GM21786 (cell line): Measurements from ENCODE around the gene PPFIA4.

ENCODE experiments used
- ATAC-seq: cut with Tn5 transposase; IDR thresholded peaks from one replicate; pipeline ENCODE4 v1.9.1; 2021; ENCODE audit not compliant: unreplicated experiment

Gene PPFIA4

DNA sequence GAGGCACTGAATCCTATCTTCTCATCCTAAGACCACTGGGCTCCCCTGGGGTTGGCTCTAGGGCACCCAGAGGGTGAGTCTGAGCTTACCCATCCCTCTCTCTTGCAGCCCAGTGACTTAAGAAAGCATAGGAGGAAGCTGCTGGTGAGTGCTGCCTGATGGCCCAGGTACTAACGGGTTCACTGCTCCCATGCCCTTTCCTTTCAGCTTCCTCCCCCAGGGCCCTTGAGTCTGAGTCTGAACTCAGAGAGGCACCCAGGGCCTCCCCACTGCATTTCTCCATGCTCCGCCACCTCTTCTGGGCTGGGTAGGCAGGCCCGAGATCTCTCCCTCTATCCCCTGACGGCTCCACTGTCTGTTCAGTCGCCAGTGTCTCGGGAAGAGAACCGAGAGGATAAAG, 29.7 kb downstream of the PPFIA4 start:
- ATAC-seq: no peak

DNA sequence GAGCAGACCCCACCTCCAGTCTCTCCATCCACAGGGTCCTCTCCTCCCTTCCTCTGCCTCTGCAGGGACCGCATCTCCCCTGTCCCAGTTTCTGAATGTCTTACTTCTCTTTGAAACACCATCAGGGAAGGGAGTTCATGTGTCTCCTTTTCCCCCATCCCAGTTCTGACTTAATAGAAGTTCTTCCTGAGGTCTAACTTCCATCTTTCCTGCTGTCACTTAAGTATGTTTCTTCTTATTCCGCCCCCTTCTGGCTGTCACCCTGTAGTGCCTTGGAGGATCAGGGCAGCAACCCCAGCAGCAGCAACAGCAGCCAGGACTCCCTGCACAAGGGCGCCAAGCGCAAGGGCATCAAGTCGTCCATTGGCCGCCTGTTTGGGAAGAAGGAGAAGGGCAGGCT, 30.2 kb downstream of the PPFIA4 start:
- ATAC-seq: no peak

DNA sequence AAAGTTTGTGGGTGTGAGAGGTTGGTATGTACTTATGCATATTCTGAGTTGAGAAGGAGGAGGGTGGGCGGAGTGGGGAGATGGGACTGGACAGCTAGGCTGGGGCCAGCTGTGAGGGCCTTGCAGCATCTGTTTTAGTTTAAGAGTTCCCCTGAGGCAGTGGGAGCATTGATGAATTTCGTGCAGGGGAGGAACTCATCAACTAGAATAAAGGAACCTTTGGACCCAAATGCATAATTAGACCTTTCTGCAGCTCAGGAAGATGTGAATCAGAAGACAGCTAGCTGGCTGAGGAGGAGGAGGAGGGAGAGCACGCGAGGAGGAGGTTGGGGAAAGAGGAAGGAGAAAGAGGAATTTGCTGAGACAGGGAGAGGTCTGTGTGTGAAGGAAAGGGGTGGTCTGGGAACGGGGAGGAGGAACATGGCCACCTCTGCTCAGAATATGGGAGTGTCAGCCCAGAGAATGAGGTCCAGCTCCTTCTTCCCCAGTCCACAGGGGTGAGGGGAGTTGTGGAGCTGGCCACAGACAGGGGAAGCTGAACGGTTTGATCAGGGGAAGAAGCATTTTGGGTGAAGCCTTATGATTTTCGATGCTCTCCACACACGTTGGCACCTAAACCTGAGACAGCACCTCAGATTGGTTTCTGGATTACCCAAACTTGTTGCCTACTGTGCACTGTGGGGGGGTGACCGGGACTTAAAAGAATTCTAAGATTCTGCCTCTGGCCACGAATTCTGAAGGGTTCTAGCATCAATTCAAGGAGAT, 31.8 kb downstream of the PPFIA4 start:
- ATAC-seq: no peak

DNA sequence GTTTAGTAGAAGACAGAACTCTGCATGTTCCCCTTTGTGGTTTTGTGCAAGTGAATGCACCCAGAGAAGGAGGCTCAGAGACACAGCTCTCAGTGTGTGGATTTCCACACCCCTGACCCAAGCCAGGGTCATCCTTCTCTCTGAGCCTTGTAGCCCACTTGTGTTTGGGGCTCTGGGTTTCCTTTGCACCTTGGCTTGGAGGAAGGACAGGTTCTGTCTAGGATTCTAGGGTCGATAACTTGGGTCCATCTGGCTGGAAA, 32.3 kb downstream of the PPFIA4 start:
- ATAC-seq: no peak

DNA sequence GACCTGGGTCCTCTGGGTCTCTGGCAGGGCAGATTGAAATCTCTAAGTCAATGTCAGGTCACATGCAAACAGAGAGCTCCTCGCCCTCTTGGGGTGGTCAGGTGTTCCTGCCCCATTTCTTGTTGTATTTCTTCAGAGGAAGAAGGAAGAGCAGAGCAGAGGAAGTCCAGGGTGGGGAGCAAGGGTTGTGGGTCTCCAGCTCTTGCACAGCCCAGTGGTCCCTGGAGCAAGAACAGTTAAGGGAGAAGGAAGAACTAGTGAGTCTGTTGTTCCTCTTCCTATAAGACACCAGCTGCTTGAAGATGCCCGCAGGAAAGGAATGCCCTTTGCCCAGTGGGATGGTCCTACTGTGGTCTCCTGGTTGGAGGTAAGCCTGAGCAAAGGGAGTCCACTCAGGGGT, 33.2 kb downstream of the PPFIA4 start:
- no peak for ATAC-seq

DNA sequence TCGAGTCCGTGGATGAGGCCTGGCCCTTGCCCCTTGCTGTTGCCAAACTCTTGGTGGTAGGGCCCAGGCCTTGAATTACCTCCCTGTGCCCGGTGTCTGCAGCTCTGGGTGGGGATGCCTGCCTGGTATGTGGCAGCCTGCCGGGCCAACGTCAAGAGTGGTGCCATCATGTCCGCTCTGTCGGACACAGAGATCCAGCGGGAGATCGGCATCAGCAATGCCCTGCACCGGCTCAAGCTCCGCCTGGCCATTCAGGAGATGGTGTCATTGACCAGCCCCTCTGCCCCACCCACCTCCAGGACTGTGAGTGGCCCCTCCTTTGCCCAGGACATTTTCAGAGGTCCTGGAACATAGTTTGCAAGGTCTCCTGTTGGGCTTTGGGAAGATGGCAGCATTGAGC, 33.8 kb downstream of the PPFIA4 start:
- no peak for ATAC-seq

DNA sequence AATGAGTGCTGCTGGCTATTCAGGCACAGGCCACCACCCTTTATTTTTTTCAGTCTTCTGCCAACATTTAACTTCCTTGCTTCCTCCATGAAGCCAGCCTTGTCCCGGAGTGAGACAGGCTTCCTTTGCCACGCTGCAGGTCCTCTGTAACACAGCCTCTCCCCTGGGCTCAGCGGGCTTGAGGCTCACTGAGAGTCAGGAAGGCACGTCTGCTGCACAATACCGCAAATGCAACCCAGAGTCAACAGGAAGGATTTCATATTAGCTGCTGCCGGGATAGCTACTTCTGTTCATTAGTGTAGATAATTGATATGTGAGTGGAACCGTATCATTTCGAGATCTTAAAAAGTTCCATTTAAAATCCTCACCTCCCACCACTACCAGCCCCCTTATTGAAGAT, 37.0 kb downstream of the PPFIA4 start:
- no peak for ATAC-seq

DNA sequence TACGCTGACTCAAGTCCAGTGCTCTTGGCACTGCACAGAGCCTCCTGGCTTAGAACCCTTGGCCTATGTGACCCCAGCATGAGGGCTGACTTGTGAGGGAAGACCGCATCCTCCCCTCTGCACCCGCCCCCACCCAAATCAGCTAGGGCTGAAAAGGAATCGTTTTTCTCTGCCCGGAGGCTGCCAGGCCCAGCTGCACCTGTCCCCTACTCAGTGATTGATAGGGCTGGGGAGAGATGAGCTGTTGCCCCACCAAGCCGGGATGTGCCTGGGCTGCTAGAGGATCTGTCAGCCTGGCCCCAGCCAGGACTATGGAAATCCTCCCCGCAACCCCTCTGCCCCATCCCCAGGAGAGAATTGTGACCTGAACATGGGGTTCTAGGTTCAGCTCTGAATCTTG, 38.9 kb downstream of the PPFIA4 start:
- ATAC-seq: no peak

DNA sequence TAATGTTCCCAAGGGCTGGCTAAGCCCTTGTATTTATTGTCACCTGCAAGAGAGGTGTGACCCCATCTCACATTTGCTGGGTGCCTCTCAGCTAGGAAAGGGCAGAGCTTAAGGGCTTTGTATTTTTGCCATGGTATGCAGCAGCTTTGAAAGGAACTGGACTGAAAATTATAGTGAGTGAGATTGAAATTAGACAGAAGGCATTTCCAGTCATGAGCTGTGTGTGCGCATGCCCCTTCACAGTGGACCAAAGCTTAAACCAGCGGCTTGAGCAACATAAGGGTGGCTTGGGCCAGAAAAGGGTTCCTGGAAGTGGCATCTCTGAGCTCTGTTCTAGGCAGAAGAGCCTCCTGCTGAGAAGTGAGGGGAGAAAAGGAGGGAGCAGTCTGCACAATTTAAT, 39.7 kb downstream of the PPFIA4 start:
- ATAC-seq: no peak

DNA sequence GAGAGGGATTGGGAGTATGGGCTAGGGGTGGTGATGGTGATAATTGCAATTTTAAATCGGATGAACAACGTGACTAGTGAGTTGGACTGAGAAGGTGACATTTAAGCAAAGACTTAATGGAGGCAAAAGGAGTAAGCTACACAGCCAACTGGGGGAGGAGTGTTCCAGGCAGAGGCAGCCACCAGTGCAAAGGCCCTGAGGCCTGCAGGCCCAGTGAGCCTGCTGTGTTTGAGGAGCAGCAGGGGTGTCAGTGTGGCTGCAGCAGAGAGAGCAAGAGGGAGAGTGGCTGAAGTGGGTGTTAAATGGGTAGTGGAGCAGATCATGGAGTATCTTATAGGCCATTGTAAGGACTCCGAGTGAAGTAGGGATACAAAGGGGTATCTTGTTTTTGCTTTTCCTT, 40.7 kb downstream of the PPFIA4 start:
- no peak for ATAC-seq

DNA sequence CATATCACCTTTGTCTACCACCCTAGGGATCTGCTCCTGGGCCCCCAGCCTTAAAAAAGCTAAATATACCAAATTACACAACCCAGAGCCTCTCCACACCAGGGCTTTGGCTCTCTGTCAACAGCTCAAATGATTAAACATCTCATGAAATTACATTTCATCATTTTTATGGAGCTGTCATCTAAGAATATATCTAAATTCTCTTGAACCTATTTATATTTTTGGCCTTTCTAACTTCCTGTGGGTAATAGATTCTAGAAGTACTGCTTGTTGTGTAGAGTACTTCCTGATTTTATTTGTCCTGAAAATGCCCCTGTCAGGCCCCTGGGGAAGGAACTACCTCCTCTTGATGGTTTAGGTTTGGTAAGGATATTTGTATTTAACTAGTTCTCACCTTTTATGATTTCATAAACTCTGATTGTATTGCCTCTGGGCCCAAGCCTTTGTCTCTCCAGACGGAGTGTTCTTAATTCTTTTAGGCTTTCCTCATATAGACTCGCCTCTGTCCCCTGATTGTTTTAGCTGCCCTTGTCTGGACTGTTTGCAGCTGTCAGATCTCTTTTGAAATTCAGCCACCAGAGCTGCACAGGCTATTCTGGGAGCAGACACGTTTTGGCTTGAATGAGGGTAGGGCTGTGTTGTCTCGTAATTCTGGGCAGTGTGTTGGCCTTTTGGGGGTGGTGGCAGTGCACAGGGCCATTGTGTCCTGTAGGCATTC, 42.9 kb downstream of the PPFIA4 start:
- no peak for ATAC-seq

DNA sequence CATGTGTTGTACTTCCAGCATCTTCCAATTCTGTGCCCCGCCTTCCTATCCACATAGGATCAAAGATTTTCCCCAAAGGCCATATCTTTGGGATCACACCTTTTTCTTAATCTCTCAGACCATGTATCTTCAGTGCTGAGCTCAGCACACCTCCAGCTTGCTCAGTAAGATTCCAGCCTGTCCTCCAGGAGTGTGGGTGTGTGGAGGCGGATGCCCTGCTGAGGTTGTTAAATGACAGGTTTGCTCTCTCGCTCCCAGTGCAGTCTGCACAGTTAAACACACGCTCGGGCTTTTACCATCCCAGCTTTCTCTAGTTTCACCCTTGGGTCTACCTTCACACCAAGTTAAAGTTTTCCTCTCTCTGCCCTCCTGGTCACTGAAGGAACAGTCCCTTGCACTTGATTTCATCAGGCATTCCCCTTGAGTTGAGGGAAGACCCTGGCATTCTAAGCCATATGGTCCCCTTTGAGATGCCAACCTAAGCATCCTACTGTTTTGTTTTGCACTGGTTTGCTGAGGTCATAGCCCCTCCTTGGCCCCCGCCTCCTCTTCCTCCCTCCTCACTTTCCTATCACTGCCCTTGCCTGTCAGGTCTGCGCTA, 45.8 kb downstream of the PPFIA4 start:
- no peak for ATAC-seq

DNA sequence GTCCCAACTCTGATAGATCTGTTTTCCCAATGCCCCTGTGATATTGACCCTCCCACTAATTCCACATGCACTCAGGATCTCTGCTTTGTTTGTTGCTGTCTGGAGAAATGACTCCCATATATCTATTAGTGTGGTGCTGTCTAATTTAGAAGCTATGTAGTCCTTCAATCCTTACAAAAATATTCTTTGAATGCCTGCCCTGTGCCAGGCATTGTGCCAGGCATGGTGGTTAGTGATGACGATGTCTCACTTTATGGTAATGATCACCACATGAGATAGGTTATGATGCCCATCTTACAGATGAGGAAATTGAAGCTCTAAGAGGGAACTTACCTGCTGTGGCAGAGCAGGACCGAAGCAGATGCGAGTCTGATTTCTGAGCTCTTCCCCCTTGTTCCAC, 46.6 kb downstream of the PPFIA4 start:
- no peak for ATAC-seq

DNA sequence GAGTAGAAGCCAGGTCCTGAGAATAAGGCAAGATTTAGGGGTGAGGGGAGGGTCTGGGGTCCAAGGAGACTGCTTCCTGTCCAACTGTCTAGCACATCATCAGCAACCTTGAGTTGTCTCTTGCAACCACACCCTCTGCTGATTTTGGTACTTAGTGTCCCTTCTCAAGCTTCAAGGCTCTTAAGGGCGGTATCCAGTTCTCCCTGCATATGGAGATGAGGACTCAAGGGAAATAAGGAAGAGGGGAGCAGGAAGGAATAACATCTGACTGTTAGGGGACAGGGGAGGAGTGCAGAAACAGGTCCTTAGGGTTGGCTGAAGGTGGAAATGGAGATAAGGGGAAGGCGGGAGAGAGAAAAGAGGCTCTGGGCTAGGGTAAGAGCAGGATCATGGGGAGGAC, 47.2 kb downstream of the PPFIA4 start:
- no peak for ATAC-seq

DNA sequence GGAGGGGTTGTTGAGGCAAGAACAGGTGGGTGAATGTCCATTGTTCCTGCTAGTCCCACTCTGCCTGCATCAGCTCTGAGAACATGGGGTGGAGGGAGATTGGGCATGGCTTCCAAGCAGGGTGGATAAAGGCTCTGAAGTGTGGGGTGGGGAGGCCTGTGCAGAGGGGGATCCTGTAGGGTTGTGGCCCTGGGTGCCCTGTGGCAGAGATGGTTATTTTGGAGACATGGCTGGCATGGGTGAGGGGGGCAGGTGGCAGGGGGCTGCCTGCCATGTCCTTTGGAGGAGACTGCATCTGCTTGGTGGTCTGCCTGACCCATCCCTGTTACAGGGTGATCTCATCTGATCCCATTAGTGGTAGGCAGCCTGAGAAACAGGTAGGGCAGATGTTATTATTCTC, 48.3 kb downstream of the PPFIA4 start:
- ATAC-seq: no peak

DNA sequence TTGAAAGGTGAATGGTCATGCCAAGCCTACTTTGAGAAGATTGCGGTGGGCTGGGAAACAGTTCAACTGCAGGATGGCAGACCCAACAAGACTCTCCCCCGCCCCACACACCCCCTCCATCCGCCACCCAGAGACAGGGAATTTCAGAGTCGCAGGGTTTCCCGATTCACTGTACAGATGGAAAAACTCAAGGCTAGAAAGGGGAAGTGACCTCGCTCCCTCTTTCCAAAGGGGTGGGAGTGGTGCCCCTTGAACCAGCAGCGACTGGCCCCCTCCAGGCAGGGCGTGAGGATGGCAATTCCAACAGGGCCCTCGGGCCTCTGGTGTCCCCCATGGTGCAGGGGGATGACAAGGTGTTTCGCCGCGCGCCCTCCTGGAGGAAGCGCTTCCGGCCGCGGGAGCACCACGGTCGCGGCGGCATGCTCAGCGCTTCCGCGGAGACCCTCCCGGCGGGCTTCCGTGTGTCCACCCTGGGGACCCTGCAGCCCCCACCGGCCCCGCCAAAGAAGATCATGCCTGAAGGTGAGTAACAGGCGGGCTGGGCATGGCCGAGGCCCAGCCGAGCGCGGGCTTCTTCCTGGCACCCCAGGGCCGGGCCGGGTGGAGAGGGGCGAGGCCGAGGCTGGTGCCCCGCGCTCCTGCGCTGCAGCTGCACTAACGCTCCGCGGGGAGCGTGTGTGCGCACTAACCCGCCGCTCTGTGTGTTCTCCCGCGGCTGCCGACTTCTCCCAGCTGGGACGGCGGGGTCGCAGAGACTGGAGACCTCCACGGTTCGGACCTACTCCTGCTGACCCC, 49.1 kb downstream of the PPFIA4 start:
- no peak for ATAC-seq

DNA sequence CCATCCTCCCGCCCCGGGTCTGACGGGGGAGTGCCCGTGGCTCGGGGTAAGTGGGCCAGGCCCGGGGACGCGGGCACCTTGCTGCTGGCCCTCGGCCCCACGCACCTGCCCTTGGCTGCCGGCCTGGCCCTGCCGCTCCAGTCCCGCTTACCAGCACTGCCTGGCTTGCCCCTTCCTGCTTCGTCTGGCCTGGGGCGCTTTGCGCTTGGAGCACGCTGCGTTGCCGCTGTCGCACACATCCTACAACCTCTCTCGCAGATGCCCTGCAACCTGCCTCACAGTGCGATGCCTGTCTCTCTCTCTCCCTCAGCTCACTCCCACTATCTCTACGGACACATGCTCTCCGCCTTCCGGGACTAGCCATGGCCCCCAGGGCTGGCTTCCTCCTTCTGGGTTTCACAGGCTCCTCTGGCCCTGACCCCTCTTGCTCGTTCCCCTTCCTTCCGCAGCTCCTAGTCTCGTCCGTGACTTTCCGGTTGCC, 49.8 kb downstream of the PPFIA4 start:
- no peak for ATAC-seq

DNA sequence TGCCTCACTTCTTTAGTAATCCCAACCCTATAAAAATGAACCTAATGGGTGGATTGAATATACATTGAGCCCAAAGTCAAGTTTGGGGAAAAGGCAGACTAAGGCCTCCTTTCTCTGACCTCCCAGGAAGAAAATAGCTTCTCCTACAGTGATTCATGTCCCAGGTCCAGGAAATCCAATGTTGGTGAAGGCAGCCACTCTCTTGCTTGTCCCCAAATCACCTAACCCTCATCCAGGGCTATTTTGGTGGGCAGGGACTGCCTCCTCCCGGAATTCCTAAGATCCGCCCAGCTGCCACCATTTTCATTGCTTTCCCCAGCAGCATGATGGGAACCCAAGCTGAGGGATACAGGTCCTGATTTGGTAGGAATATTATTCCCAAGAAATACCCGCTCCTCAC, 51.1 kb downstream of the PPFIA4 start:
- no peak for ATAC-seq

DNA sequence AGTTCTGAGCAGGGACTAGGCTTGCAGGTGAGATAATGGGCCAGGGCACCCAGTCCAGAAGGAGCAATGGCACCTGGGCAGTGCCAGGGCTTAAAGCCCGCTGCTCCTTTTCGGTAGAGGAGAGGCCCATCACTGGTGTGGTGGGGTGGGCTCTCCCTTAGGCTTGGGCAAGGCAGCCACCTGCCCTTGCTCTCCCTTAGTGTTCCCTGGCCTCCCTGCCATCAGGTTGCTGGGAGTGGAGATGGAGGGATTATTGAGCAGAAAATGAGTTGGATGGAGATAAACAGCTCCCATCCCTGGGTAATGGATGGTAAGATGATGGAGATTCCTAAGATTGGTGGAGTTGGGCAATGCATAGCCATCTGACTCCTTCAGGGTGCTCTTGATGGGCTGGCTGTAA, 51.7 kb downstream of the PPFIA4 start:
- ATAC-seq: no peak

DNA sequence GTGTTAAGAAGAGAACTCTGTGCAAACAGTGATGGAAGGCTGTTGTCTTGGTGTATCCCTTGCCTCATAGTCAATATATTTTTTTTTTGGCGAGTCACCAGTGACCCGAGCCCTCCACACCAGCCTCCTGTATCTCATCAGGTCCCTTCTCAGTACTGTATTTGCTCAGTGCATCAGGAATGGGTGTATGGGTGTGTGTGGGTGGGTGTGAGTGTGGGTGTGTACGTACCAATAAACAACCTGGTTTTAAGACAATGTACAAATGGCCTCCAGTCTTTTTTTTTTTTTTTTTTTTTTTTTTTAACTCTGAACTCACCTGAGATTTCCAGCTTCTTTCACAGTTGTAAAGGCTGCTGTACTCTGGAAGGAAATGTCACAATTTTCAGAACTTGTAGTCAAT, 52.2 kb downstream of the PPFIA4 start:
- no peak for ATAC-seq

DNA sequence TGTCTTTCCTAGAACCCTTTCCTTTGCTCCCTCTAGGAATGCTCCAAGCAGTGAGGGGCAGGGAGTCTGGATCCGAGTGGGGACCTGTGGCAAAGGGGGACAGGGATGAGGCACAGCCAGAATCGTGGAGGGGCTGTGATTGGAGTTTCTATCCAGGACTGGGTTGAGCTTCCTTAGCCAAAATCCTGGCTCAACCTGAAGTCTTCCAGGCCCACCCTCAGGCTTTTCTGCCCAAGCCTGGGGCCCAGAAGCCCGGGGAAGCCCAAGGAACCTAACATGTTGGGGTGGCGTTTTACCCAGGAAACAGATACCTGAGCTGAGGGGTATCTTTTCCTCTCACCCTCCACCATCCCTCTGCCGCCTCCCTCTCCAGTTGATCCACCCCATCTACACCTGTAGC, 54.2 kb downstream of the PPFIA4 start:
- ATAC-seq: no peak
